AG04449 (cell line): Measurements from ENCODE around the gene EGR1.

ENCODE experiments used
- CTCF ChIA-PET: fragments of 350-600 bp; formaldehyde crosslinking; extraction: SDS; loops from one replicate; lab custom pipeline; 2021; ENCODE audit warnings: antibody characterized with exemption; lab: Yijun Ruan, JAX
- POLR2A ChIA-PET: fragments of 400-600, 350-600 bp; formaldehyde crosslinking; extraction: SDS; loops from one replicate; lab custom pipeline; 2020; ENCODE audit warnings: antibody characterized with exemption, inconsistent platforms; lab: Yijun Ruan, JAX
- DNase-seq: peaks from one replicate; pipeline ENCODE4 v3.0.0-alpha.2; 2010; ENCODE audit warnings: low read depth, low spot score
- H3K4me3 ChIP-seq: 2 replicates; pipeline ENCODE4 v1.5.1; 2011; ENCODE audit warnings: low read depth, mild to moderate bottlenecking, control low read depth, low read length
- CTCF ChIP-seq: IDR thresholded peaks from one replicate; pipeline ENCODE4 v1.5.1; 2011; ENCODE audit warnings: mild to moderate bottlenecking, moderate library complexity, low read length, control low read depth, inconsistent platforms; ENCODE audit not compliant: insufficient read depth; ENCODE audit errors: missing control alignments

EGR1 gene

DNA sequence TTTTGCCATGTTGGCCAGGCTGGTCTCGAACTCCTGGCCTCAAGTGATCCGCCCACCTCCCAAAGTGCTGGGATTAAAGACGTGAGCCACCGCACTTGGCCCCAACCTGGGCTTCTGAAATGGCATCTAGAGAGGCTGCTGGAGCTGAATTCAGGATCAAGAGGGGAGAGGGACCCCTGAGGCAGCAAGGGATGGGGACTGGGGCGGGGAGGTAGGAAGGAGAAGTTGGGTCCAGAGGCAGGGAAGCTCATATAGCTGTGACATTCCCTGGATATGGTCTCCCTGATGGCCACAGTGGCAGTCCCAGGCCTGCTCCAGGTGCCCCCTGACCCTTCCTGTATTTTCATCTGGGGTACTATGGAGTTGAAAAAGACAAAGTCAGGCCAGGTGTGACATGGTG lies 14.3 kb upstream of the EGR1 start:
- ChIA-PET CTCF (interaction anchor here (0.7 to 19.1 kb wide), 13 partner anchors 11 to 919 kb away, joined by 3 to 407 read pairs (median 12); partner anchors contain the start of genes EGR1 and REEP2), POLR2A (interaction anchor here (0.6 kb wide), 1 partner anchor 45 kb away, joined by 3 read pairs; no protein-coding TSS in a partner anchor)
- DNase-seq: no peak
- no peak overlapping the region for H3K4me3 ChIP-seq
- no peak for TF ChIP-seq CTCF

DNA sequence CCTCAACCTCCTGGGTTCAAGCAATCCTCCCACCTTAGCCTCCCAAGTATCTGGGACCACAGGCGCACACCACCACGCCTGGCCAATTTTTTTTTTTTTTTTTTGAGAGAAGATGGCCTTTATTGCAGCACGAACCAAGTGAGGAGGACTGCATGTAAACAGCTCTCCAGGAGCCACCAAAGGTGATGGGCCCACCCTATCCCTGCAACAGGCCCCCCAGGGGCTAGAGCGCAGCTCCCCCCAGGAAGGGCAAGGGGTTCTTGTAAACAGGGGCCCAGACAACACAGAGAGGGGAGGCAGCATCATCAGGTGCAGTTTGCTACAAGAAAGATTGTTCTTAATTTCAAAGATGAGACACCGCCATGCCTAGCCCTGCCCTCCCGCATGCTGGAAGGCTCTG lies 12.6 kb upstream of the EGR1 start:
- ChIA-PET POLR2A (no interaction called here), CTCF (interaction anchor here (1.0 to 19.1 kb wide), 5 partner anchors 9 to 96 kb away, joined by 4 to 407 read pairs (median 86); partner anchors contain the start of genes EGR1 and REEP2)
- TF ChIP-seq CTCF: no peak
- no peak overlapping the region for H3K4me3 ChIP-seq
- no peak for DNase-seq

DNA sequence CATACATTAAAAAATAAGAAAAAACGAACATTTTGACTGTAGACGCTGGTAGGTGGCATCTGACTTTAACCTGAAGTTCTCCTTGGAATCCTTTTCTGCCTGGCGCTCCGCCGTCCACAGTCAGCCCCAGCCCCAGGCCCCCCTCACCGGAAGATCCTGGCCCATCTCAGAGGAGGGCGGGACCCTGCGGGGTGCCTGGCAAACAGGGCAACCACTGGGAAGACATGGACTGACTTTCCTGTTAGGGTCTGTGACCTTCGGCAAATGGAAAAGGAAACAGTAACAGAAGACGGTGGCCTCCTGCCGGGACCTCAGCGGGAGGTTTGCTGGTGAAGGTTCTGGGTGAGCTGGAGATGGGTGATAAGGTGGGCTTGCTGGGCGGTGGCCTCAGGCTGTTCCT lies 11.7 kb upstream of the EGR1 start:
- no peak for DNase-seq
- no peak for TF ChIP-seq CTCF
- POLR2A ChIA-PET: no interaction called here
- H3K4me3 ChIP-seq: no peak overlapping the region
- CTCF ChIA-PET: interaction anchor here (1.0 to 19.1 kb wide), 5 partner anchors 8 to 95 kb away, joined by 3 to 407 read pairs (median 5); partner anchors contain the start of gene EGR1

DNA sequence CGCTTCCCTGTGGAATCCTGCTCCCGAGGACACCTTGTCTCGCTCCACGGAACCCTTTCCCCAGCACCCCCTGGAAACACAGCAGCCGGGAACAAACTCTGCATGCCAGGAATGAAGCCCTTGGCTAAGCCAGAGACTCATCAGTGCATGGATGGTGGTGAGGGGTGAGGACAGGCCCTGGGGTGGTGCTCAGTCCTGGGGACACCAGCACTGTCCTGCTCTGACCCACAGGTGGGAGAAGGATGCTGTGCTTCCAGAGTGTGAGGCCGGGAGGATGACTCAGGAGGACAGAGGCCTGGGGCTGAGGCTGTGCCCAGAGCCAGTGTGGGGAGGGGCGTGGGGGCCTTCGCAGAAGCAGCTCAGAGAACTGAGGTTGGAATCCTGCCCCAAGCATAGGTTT lies 11.2 kb upstream of the EGR1 start:
- CTCF ChIA-PET: interaction anchor here (1.0 to 19.1 kb wide), 4 partner anchors 8 to 93 kb away, joined by 3 to 407 read pairs (median 108); partner anchors contain the start of gene EGR1
- TF ChIP-seq CTCF: no peak
- POLR2A ChIA-PET: interaction anchor here (2.0 kb wide), 1 partner anchor 11 kb away, joined by 24 read pairs; the partner anchor contains the start of gene EGR1

GRCh38 chr5:138455232-138455930 lies 9.9 kb upstream of the EGR1 start:
- TF ChIP-seq CTCF: no peak
- no peak overlapping the region for H3K4me3 ChIP-seq
- no peak for DNase-seq
- POLR2A ChIA-PET: interaction anchor here (2.0 kb wide), 1 partner anchor 10 kb away, joined by 24 read pairs; the partner anchor contains the start of gene EGR1
- CTCF ChIA-PET: interaction anchor here (0.9 to 19.1 kb wide), 8 partner anchors 7 to 92 kb away, joined by 3 to 407 read pairs (median 6); partner anchors contain the start of genes EGR1 and REEP2

More for the DNA sequence above, 11.2 kb upstream of the EGR1 start:
- no peak for DNase-seq
- no peak overlapping the region for H3K4me3 ChIP-seq

DNA sequence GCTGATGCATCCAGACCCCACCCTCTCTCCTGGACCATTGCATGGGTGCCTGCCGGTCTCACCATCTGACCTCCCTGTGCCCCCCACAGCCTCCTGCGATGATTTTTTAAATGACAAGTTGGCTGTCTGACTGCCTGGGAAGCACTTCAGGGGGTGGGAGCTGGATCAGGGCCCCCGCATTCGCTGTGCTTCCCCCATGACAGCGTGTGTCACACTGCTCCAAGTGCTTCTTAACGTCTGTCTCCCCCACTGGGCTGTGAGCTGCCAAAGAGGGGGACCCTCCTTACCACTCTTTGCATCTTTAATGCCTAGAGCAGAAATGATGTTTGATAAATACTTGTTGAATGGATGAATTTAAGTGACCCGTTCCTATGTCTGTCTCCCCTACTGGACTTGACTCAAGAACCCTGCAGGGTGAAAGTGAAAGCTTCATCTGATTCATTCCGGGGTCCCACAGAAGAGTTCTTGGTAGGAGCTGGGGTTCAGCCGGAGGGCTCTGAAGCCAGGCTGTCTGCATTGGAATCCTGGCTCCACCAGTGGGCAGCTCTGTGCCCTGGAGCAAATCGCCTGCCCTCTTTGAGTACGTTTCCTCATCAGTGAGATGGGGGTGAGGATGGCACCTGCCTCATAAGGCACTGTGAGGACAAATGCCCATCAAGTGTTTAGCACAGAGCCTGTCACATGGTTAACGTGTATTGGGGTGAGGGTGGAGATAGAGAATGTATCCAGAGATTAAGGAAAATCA lies 7.6 kb upstream of the EGR1 start:
- DNase-seq: no peak
- CTCF ChIA-PET: interaction anchor here (1.0 to 19.1 kb wide), 6 partner anchors 5 to 85 kb away, joined by 3 to 407 read pairs (median 105); partner anchors contain the start of genes EGR1 and ETF1
- POLR2A ChIA-PET: interaction anchor here (1.1 kb wide), 1 partner anchor 9 kb away, joined by 3 read pairs; no protein-coding TSS in a partner anchor
- H3K4me3 ChIP-seq: no peak overlapping the region
- TF ChIP-seq CTCF: no peak
